Osteocyte (in vitro differentiated cells): ENCODE results near the gene SEZ6L. TPM values are rescaled to one million over a fixed set of nuclear protein-coding genes. Genes with fewer than 3 reads are reported as not detected.

ENCODE experiments used
- DNase-seq: peaks from one replicate; pipeline ENCODE4 v3.0.0; 2021; ENCODE audit warnings: mixed read lengths; ENCODE audit not compliant: unreplicated experiment; ENCODE audit errors: extremely low spot score
- H3K27ac Mint-ChIP-seq: one replicate; pipeline ENCODE4 v1.8.0; 2021; ENCODE audit warnings: mild to moderate bottlenecking, mixed read lengths; ENCODE audit not compliant: unreplicated experiment
- H3K27me3 Mint-ChIP-seq: one replicate; pipeline ENCODE4 v1.8.0; 2021; ENCODE audit warnings: mixed read lengths; ENCODE audit not compliant: unreplicated experiment
- H3K36me3 Mint-ChIP-seq: one replicate; pipeline ENCODE4 v1.8.0; 2021; ENCODE audit warnings: mixed read lengths; ENCODE audit not compliant: unreplicated experiment
- H3K4me1 Mint-ChIP-seq: one replicate; pipeline ENCODE4 v1.8.0; 2021; ENCODE audit warnings: mixed read lengths; ENCODE audit not compliant: unreplicated experiment
- H3K4me3 Mint-ChIP-seq: one replicate; pipeline ENCODE4 v1.8.0; 2021; ENCODE audit warnings: mild to moderate bottlenecking, moderate library complexity, mixed read lengths; ENCODE audit not compliant: unreplicated experiment
- H3K9me3 Mint-ChIP-seq: one replicate; pipeline ENCODE4 v1.8.0; 2021; ENCODE audit warnings: mixed read lengths; ENCODE audit not compliant: unreplicated experiment
- CTCF ChIP-seq: fragments of 200-600 bp; sonication (generic); IDR thresholded peaks from 2 replicates; pipeline ENCODE4 v1.5.0; 2021; ENCODE audit warnings: antibody characterized with exemption, mild to moderate bottlenecking, moderate library complexity
- total RNA-seq: library from RNA; stranded (reverse); gene quantifications from 2 replicates; pipeline ENCODE4 v1.2.1, GENCODE V29; 2021

Gene SEZ6L
- total RNA-seq, 1 donor from 2014 or later: not detected

- peaks cover 77% of the 10 kb centered on the region for H3K27me3 Mint-ChIP-seq
Measured at GRCh38 chr22:26380072-26380830, 211.0 kb downstream of the SEZ6L start.

GRCh38 chr22:26382782-26383181, 213.5 kb downstream of the SEZ6L start:
- peaks cover 75% of the 10 kb centered on the region for H3K27me3 Mint-ChIP-seq

More at GRCh38 chr22:26380072-26380830, 211.0 kb downstream of the SEZ6L start:
- TF ChIP-seq CTCF: no peak
- Mint-ChIP-seq H3K9me3 (no peaks in the 10 kb centered on the region), H3K4me1 (peaks cover 4% of the 10 kb centered on the region), H3K27ac (no peak overlapping the region), H3K4me3 (no peak overlapping the region), H3K36me3 (no peaks in the 10 kb centered on the region)
- no peak for DNase-seq

GRCh38 chr22:26383968-26384556, 214.8 kb downstream of the SEZ6L start:
- Mint-ChIP-seq H3K4me1 (no peaks in the 10 kb centered on the region), H3K9me3 (no peaks in the 10 kb centered on the region), H3K27ac (no peak overlapping the region), H3K27me3 (peaks cover 73% of the 10 kb centered on the region), H3K4me3 (no peak overlapping the region), H3K36me3 (no peaks in the 10 kb centered on the region)
- no peak for TF ChIP-seq CTCF
- no peak for DNase-seq

More at GRCh38 chr22:26382782-26383181, 213.5 kb downstream of the SEZ6L start:
- no peak for DNase-seq
- TF ChIP-seq CTCF: no peak
- Mint-ChIP-seq H3K4me3 (no peak overlapping the region), H3K36me3 (no peaks in the 10 kb centered on the region), H3K9me3 (no peaks in the 10 kb centered on the region), H3K27ac (no peak overlapping the region), H3K4me1 (no peaks in the 10 kb centered on the region)

GRCh38 chr22:26385164-26385563, 215.9 kb downstream of the SEZ6L start:
- Mint-ChIP-seq H3K27me3 (peaks cover 68% of the 10 kb centered on the region), H3K27ac (no peak overlapping the region), H3K9me3 (no peaks in the 10 kb centered on the region), H3K36me3 (no peaks in the 10 kb centered on the region), H3K4me1 (no peaks in the 10 kb centered on the region), H3K4me3 (no peak overlapping the region)
- no peak for TF ChIP-seq CTCF
- no peak for DNase-seq

DNA sequence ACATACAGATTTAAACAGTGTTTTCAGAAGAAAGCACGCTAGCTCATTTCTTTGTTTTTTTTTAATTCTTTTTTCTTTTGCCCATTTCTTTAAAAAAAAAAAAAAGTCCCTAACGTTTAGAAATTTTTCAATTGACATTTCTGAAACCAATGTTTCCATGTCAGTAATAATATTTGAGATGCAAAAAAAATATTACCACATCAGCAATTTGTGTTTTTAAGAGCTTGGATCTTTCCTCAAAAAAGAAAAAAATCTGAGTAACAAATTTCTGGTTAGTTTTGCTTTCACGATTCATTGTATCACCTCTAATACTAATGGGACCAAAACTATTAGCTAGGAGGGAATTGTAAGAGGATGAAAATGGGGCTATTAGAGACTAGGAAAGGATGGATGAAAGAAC, 219.9 kb downstream of the SEZ6L start:
- Mint-ChIP-seq H3K36me3 (no peaks in the 10 kb centered on the region), H3K4me1 (no peaks in the 10 kb centered on the region), H3K27me3 (peaks cover 57% of the 10 kb centered on the region), H3K4me3 (no peak overlapping the region), H3K27ac (no peak overlapping the region), H3K9me3 (no peaks in the 10 kb centered on the region)
- TF ChIP-seq CTCF: no peak
- no peak for DNase-seq
